NCI-H2196 treated with DMSO at 0.1 percent for 48 hours (cell line): ENCODE measurements around the gene PLEKHA5.
A peak's percentile ranks its signal among the peaks of the same experiment; 100 is the strongest.
"Not testable (repeated sequence)": the region's sequence is repeated elsewhere in the genome, so short reads cannot be mapped to it uniquely, and the experiment has no call there.

Source experiments
- DNase-seq: peaks from one replicate; lab custom pipeline; 2025; ENCODE audit not compliant: unreplicated experiment; lab: John Stamatoyannopoulos, UW

Gene PLEKHA5

GRCh38 chr12:19167708-19168107 lies 38.2 kb downstream of the PLEKHA5 start:
- no peak for DNase-seq

- no peak for DNase-seq
Measured at GRCh38 chr12:19168644-19169043, 39.1 kb downstream of the PLEKHA5 start.

- no peak for DNase-seq
Measured at GRCh38 chr12:19169222-19169621, 39.7 kb downstream of the PLEKHA5 start.

- not testable (repeated sequence) for DNase-seq
Measured at GRCh38 chr12:19170286-19170685, 40.8 kb downstream of the PLEKHA5 start.

GRCh38 chr12:19171731-19172130 lies 42.2 kb downstream of the PLEKHA5 start:
- DNase-seq = no peak

- no peak for DNase-seq
Measured at GRCh38 chr12:19177754-19178153, 48.2 kb downstream of the PLEKHA5 start.

- no peak for DNase-seq
Measured at GRCh38 chr12:19179986-19180385, 50.5 kb downstream of the PLEKHA5 start.

- DNase-seq = no peak
Measured at GRCh38 chr12:19181666-19182426, 52.3 kb downstream of the PLEKHA5 start.

GRCh38 chr12:19183121-19183838 lies 53.7 kb downstream of the PLEKHA5 start:
- no peak for DNase-seq

GRCh38 chr12:19185262-19185929 lies 55.9 kb downstream of the PLEKHA5 start:
- DNase-seq = no peak

GRCh38 chr12:19186722-19187661 lies 57.5 kb downstream of the PLEKHA5 start:
- DNase-seq = no peak

GRCh38 chr12:19189522-19189921 lies 60.0 kb downstream of the PLEKHA5 start:
- no peak for DNase-seq

- no peak for DNase-seq
Measured at GRCh38 chr12:19190292-19191031, 60.9 kb downstream of the PLEKHA5 start.

GRCh38 chr12:19191089-19191488 lies 61.6 kb downstream of the PLEKHA5 start:
- no peak for DNase-seq

- DNase-seq = no peak
Measured at GRCh38 chr12:19191563-19191962, 62.0 kb downstream of the PLEKHA5 start.

- DNase-seq = no peak
Measured at GRCh38 chr12:19192710-19193109, 63.2 kb downstream of the PLEKHA5 start.

- DNase-seq = no peak
Measured at GRCh38 chr12:19194963-19195362, 65.4 kb downstream of the PLEKHA5 start.

GRCh38 chr12:19196959-19197630 lies 67.6 kb downstream of the PLEKHA5 start:
- DNase-seq = peak; percentile 55

- no peak for DNase-seq
Measured at GRCh38 chr12:19198272-19198671, 68.7 kb downstream of the PLEKHA5 start.

GRCh38 chr12:19199332-19199731 lies 69.8 kb downstream of the PLEKHA5 start:
- no peak for DNase-seq
